Loucy (cell line): ENCODE data around the gene ST3GAL6.

ENCODE experiments used
- H2AFZ ChIP-seq: fragments of 200-600 bp; sonication (generic); 2 replicates; pipeline ENCODE4 v1.6.0; 2016; ENCODE audit warnings: antibody characterized with exemption, mild to moderate bottlenecking, low read length, moderate library complexity
- H3F3A ChIP-seq: fragments of 200-600 bp; 2 replicates; pipeline ENCODE4 v1.6.0; 2016; ENCODE audit warnings: antibody characterized with exemption, low read depth, mild to moderate bottlenecking
- H3K27me3 ChIP-seq: fragments of 200-600 bp; sonication (generic); 2 replicates; pipeline ENCODE4 v1.6.1; 2014; ENCODE audit warnings: low read length, mild to moderate bottlenecking; ENCODE audit not compliant: insufficient read depth, poor library complexity, severe bottlenecking
- H3K36me3 ChIP-seq: fragments of 200-600 bp; sonication (generic); 2 replicates; pipeline ENCODE4 v1.6.1; 2016; ENCODE audit warnings: low read length; ENCODE audit not compliant: insufficient read depth
- H3K4me1 ChIP-seq: fragments of 200-600 bp; sonication (generic); 2 replicates; pipeline ENCODE4 v1.5.1; 2014; ENCODE audit warnings: low read length, mild to moderate bottlenecking; ENCODE audit not compliant: insufficient read depth, poor library complexity, severe bottlenecking
- H3K4me2 ChIP-seq: fragments of 200-600 bp; sonication (generic); 2 replicates; pipeline ENCODE4 v1.6.0; 2014; ENCODE audit warnings: antibody characterized with exemption, low read length, low read depth, mild to moderate bottlenecking; ENCODE audit not compliant: poor library complexity, severe bottlenecking
- H3K4me3 ChIP-seq: fragments of 200-600 bp; sonication (generic); 2 replicates; pipeline ENCODE4 v1.5.1; 2014; ENCODE audit warnings: low read length, mild to moderate bottlenecking, mixed read lengths; ENCODE audit not compliant: poor library complexity, severe bottlenecking
- H3K79me2 ChIP-seq: fragments of 200-600 bp; sonication (generic); 2 replicates; pipeline ENCODE4 v1.6.1; 2014; ENCODE audit warnings: low read length; ENCODE audit not compliant: insufficient read depth
- H3K9ac ChIP-seq: fragments of 200-600 bp; sonication (generic); 2 replicates; pipeline ENCODE4 v1.6.0; 2014; ENCODE audit warnings: mild to moderate bottlenecking, low read depth, low read length, moderate library complexity; ENCODE audit not compliant: poor library complexity, severe bottlenecking
- H3K9me2 ChIP-seq: fragments of 200-600 bp; sonication (generic); replicated peaks from 2 replicates; pipeline ENCODE4 v1.6.1; 2016; ENCODE audit warnings: low read depth, low read length, mixed read lengths
- H3K9me3 ChIP-seq: fragments of 200-600 bp; sonication (generic); 2 replicates; pipeline ENCODE4 v1.6.1; 2014; ENCODE audit warnings: mild to moderate bottlenecking, antibody characterized with exemption, low read length, low read depth; ENCODE audit not compliant: insufficient read depth
- H4K20me1 ChIP-seq: fragments of 200-600 bp; sonication (generic); 2 replicates; pipeline ENCODE4 v1.6.0; 2014; ENCODE audit warnings: antibody characterized with exemption, low read length, mild to moderate bottlenecking; ENCODE audit not compliant: insufficient read depth, poor library complexity, severe bottlenecking
- EZH2phosphoT487 ChIP-seq: fragments of 200-600 bp; IDR thresholded peaks from 2 replicates; pipeline ENCODE4 v1.6.1; 2018; ENCODE audit warnings: antibody characterized with exemption, mild to moderate bottlenecking, moderate library complexity, borderline replicate concordance
- TF ChIP-seq, protein P1 (sequence below): fragments of 200-600 bp; sonication (generic); conservative IDR thresholded peaks from 2 replicates; pipeline ENCODE4 v1.5.1; 2014; ENCODE audit warnings: mild to moderate bottlenecking, antibody characterized with exemption, low read length

The ST3GAL6 gene

DNA sequence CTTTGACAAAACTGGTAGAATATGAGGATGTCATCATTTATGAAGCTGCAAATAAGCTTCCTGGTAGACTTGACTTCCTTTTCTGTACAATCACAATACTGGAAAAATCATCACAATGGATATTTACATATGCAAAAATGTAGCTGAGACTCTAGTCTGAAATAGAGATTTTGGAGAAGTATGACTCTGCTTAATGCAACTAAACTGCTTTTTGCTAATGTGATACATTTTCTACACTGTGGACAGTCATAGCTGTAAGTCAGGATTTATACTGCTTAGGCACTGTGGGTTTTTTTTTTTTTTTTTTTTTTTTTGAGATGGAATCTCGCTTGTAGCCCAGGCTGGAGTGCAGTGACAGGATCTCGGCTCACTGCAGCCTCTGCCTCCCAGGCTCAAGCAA, 34.5 kb upstream of the ST3GAL6 start:
- Histone ChIP-seq H2AFZ (no peak overlapping the region), H3K4me2 (no peak overlapping the region), H3K27me3 (peaks cover 22% of the 10 kb centered on the region), H3K9me2 (no peaks in the 10 kb centered on the region), H4K20me1 (no peaks in the 10 kb centered on the region), H3K4me3 (no peak overlapping the region), H3K4me1 (peaks cover 15% of the 10 kb centered on the region), H3K79me2 (no peaks in the 10 kb centered on the region), H3F3A (no peaks in the 10 kb centered on the region), H3K36me3 (no peaks in the 10 kb centered on the region), H3K9ac (no peak overlapping the region), H3K9me3 (no peaks in the 10 kb centered on the region)
- TF ChIP-seq, protein P1, sequence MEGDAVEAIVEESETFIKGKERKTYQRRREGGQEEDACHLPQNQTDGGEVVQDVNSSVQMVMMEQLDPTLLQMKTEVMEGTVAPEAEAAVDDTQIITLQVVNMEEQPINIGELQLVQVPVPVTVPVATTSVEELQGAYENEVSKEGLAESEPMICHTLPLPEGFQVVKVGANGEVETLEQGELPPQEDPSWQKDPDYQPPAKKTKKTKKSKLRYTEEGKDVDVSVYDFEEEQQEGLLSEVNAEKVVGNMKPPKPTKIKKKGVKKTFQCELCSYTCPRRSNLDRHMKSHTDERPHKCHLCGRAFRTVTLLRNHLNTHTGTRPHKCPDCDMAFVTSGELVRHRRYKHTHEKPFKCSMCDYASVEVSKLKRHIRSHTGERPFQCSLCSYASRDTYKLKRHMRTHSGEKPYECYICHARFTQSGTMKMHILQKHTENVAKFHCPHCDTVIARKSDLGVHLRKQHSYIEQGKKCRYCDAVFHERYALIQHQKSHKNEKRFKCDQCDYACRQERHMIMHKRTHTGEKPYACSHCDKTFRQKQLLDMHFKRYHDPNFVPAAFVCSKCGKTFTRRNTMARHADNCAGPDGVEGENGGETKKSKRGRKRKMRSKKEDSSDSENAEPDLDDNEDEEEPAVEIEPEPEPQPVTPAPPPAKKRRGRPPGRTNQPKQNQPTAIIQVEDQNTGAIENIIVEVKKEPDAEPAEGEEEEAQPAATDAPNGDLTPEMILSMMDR: no peak
- TF ChIP-seq EZH2phosphoT487: no peak

DNA sequence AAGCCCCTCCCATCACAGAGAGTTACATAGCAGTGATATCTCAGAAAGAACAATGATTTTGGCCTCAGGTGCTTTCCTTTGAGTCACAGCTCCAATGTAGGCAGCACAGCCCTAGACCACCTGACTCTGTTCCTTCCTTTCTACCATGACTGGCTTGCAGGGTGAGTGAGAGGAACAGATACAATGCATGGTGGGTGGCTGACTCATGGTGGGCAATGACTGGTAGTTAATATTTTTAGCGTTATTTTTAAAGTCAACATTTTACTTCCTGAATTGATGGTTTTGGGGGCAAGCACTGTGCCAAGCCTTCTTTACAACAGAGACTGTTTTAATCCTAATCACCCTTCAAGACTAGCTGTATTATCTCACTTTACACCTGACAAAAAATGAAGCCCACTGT, 32.8 kb upstream of the ST3GAL6 start:
- Histone ChIP-seq H3K27me3 (peaks cover 39% of the 10 kb centered on the region), H3K4me2 (no peak overlapping the region)

DNA sequence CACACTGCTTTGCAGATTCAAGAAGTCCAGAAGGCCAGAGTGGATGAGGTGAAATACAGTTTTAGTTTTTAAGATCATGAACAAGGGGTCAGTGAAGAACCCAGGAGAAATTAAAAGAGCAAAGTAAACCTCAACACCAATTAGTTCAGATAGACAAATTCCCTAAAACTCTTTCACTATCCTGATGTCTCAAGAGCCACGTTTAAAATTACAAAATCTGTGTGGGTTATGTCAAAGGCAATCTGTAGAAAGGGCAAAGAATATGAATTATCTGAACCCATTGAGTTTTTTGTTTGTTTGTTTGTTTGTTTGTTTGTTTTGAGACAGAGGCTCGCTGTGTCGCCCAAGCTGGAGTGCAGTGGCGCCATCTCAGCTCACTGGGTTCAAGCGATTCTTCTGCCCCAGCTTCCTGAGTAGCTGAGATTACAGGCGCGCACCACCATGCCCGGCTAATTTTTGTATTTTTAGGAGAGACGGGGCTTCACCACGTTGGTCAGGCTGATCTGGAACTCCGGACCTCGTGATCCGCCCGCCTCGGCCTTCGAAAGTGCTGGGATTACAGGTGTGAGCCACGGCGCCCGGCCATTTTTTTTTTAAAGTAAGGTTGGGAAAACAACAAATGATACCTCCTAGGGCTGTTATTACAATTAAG, 32.1 kb upstream of the ST3GAL6 start:
- Histone ChIP-seq H4K20me1 (no peaks in the 10 kb centered on the region), H3K4me2 (no peak overlapping the region), H3K9me2 (no peaks in the 10 kb centered on the region), H3K27me3 (peaks cover 40% of the 10 kb centered on the region), H3K9me3 (no peaks in the 10 kb centered on the region), H2AFZ (no peak overlapping the region), H3K9ac (no peak overlapping the region), H3K36me3 (no peaks in the 10 kb centered on the region), H3K4me3 (no peak overlapping the region), H3K79me2 (no peaks in the 10 kb centered on the region), H3F3A (no peaks in the 10 kb centered on the region), H3K4me1 (peaks cover 20% of the 10 kb centered on the region)
- no peak for TF ChIP-seq EZH2phosphoT487
- TF ChIP-seq, protein P1: no peak

More for the DNA sequence above, 32.8 kb upstream of the ST3GAL6 start:
- no peaks in the 10 kb centered on the region for H4K20me1 ChIP-seq
- no peaks in the 10 kb centered on the region for H3K79me2 ChIP-seq
- H3K4me3 ChIP-seq: no peak overlapping the region
- H3K36me3 ChIP-seq: no peaks in the 10 kb centered on the region
- peaks cover 20% of the 10 kb centered on the region for H3K4me1 ChIP-seq
- no peaks in the 10 kb centered on the region for H3K9me2 ChIP-seq
- no peak overlapping the region for H2AFZ ChIP-seq
- TF ChIP-seq EZH2phosphoT487: no peak
- TF ChIP-seq, protein P1: no peak
- H3K9ac ChIP-seq: no peak overlapping the region
- no peaks in the 10 kb centered on the region for H3F3A ChIP-seq
- H3K9me3 ChIP-seq: no peaks in the 10 kb centered on the region
